ENCODE data around the gene TRIP12.

Gene TRIP12

DNA sequence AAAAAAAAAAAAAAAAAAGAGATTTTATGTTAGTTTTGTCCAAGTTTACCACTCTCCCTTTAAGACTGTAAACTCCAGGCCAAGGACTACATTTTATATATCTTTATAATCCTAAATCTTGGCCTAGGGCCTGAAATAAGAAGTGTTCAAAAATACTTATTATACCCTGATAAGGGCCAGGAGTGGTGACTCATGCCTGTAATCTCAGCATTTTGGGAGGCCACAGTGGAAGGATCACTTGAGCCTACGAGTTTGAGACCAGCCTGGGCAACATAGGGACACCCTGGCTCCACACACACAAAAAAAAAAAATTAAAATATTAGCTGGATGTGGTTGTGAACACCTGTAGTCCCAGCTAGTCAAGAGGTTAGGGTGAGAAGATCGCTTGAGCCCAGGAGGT lies 12.7 kb downstream of the TRIP12 start:
- TF ChIP-seq POLR2AphosphoS5 (IDR thresholded peaks at IDR 0.05; ENCODE audit: low read depth, low read length) (no peak), TAF1 (IDR thresholded peaks at IDR 0.05; ENCODE audit: borderline replicate concordance, insufficient read depth, low read length) (no peak)

- TF ChIP-seq SIN3A (IDR thresholded peaks at IDR 0.05; ENCODE audit: borderline replicate concordance, insufficient read depth, low read length) (no peak), POLR2AphosphoS5 (IDR thresholded peaks at IDR 0.05; ENCODE audit: low read depth, low read length) (no peak), TAF1 (IDR thresholded peaks at IDR 0.05; ENCODE audit: borderline replicate concordance, insufficient read depth, low read length) (no peak), FOXP2 (optimal IDR thresholded peaks at IDR 0.05; ENCODE audit: borderline replicate concordance, extremely low read depth, extremely low read length, insufficient read depth) (no peak)
Measured at GRCh38 chr2:229905601-229906000, 16.2 kb downstream of the TRIP12 start.

- no peak for TF ChIP-seq TAF1 (IDR thresholded peaks at IDR 0.05; ENCODE audit: borderline replicate concordance, insufficient read depth, low read length)
- no peak for TF ChIP-seq SIN3A (IDR thresholded peaks at IDR 0.05; ENCODE audit: borderline replicate concordance, insufficient read depth, low read length)
- TF ChIP-seq FOXP2 (optimal IDR thresholded peaks at IDR 0.05; ENCODE audit: borderline replicate concordance, extremely low read depth, extremely low read length, insufficient read depth), result no peak
Measured at GRCh38 chr2:229903037-229903436, 18.8 kb downstream of the TRIP12 start.

DNA sequence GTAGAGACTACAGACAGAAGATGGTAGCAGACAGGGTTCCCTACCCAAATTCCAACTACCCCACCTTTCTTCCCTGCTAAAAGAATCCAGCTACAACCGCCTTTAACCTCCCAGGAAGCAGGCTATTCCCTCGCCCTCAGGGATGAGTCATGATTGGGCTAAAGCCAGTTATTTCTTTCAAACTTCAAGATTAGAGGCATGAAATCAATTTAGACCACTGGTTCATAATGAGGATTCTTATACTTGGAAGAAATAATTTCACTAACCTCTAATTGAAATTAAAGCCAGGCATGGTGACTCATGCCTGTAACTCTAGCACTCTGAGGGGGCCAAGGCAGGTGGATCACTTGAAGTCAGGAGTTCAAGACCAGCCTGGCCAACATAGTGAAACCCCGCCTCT lies 20.0 kb downstream of the TRIP12 start:
- TF ChIP-seq TAF1 (IDR thresholded peaks at IDR 0.05; ENCODE audit: borderline replicate concordance, insufficient read depth, low read length), result no peak
- TF ChIP-seq POLR2AphosphoS5 (IDR thresholded peaks at IDR 0.05; ENCODE audit: low read depth, low read length), result no peak
- no peak for TF ChIP-seq FOXP2 (optimal IDR thresholded peaks at IDR 0.05; ENCODE audit: borderline replicate concordance, extremely low read depth, extremely low read length, insufficient read depth)
- TF ChIP-seq REST (IDR thresholded peaks at IDR 0.05; ENCODE audit: insufficient read depth in 1 of 2, low read depth in 2 of 2, low read length in 2 of 2), result no peak
- no peak for TF ChIP-seq SIN3A (IDR thresholded peaks at IDR 0.05; ENCODE audit: borderline replicate concordance, insufficient read depth, low read length)

DNA sequence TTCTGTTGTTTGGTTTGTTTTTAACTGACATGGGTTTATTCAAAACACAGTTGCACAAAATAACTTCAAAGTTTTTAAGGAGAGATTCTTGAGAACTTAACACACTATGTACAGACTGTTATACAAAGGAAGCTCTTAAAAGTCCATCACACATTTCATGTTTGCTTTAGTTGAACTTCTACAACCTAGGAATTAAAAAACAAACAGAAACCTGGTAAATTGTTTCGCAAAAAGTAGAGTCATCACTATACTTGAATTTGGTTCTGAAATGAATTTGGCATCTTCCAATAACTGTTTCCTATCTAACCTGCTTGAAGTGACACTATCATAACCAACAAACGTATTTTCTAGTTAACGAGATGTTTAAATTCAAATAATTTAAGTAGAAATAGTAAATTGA lies 21.8 kb downstream of the TRIP12 start:
- TF ChIP-seq REST (IDR thresholded peaks at IDR 0.05; ENCODE audit: insufficient read depth in 1 of 2, low read depth in 2 of 2, low read length in 2 of 2) (no peak), POLR2AphosphoS5 (IDR thresholded peaks at IDR 0.05; ENCODE audit: low read depth, low read length) (no peak), SIN3A (IDR thresholded peaks at IDR 0.05; ENCODE audit: borderline replicate concordance, insufficient read depth, low read length) (no peak), FOXP2 (optimal IDR thresholded peaks at IDR 0.05; ENCODE audit: borderline replicate concordance, extremely low read depth, extremely low read length, insufficient read depth) (no peak), TAF1 (IDR thresholded peaks at IDR 0.05; ENCODE audit: borderline replicate concordance, insufficient read depth, low read length) (no peak)

GRCh38 chr2:229899604-229900003 lies 22.2 kb downstream of the TRIP12 start:
- TF ChIP-seq REST (IDR thresholded peaks at IDR 0.05; ENCODE audit: insufficient read depth in 1 of 2, low read depth in 2 of 2, low read length in 2 of 2), result no peak
- no peak for TF ChIP-seq TAF1 (IDR thresholded peaks at IDR 0.05; ENCODE audit: borderline replicate concordance, insufficient read depth, low read length)
- TF ChIP-seq POLR2AphosphoS5 (IDR thresholded peaks at IDR 0.05; ENCODE audit: low read depth, low read length), result no peak
- no peak for TF ChIP-seq SIN3A (IDR thresholded peaks at IDR 0.05; ENCODE audit: borderline replicate concordance, insufficient read depth, low read length)

- TF ChIP-seq FOXP2 (optimal IDR thresholded peaks at IDR 0.05; ENCODE audit: borderline replicate concordance, extremely low read depth, extremely low read length, insufficient read depth), result no peak
- no peak for TF ChIP-seq POLR2AphosphoS5 (IDR thresholded peaks at IDR 0.05; ENCODE audit: low read depth, low read length)
Measured at GRCh38 chr2:229896857-229897256, 25.0 kb downstream of the TRIP12 start.

All from PFSK-1 (cell line).